NB4 (cell line): ENCODE measurements around the gene KRT6C.

ENCODE experiments used
- DNase-seq: peaks from one replicate; pipeline ENCODE4 v3.0.0; 2010; ENCODE audit warnings: low read depth
- H3K4me3 ChIP-seq: one replicate; pipeline ENCODE4 v1.5.1; 2011; ENCODE audit warnings: mild to moderate bottlenecking, low read depth, low read length, moderate library complexity
- MYC ChIP-seq: IDR thresholded peaks from 2 replicates; pipeline ENCODE4 v1.6.1; 2011; ENCODE audit warnings: low read depth, low read length
- POLR2A ChIP-seq: IDR thresholded peaks from 2 replicates; pipeline ENCODE4 v1.6.1; 2011; ENCODE audit warnings: mild to moderate bottlenecking; ENCODE audit not compliant: insufficient read length; ENCODE audit errors: extremely low read depth
- TF ChIP-seq, protein P1 (sequence below): IDR thresholded peaks from one replicate; pipeline ENCODE4 v1.5.1; 2012; ENCODE audit warnings: low read depth, low read length
- TF ChIP-seq, protein P2 (sequence below): IDR thresholded peaks from 2 replicates; pipeline ENCODE4 v1.6.1; 2011; ENCODE audit warnings: low read depth, low read length

Gene KRT6C

DNA sequence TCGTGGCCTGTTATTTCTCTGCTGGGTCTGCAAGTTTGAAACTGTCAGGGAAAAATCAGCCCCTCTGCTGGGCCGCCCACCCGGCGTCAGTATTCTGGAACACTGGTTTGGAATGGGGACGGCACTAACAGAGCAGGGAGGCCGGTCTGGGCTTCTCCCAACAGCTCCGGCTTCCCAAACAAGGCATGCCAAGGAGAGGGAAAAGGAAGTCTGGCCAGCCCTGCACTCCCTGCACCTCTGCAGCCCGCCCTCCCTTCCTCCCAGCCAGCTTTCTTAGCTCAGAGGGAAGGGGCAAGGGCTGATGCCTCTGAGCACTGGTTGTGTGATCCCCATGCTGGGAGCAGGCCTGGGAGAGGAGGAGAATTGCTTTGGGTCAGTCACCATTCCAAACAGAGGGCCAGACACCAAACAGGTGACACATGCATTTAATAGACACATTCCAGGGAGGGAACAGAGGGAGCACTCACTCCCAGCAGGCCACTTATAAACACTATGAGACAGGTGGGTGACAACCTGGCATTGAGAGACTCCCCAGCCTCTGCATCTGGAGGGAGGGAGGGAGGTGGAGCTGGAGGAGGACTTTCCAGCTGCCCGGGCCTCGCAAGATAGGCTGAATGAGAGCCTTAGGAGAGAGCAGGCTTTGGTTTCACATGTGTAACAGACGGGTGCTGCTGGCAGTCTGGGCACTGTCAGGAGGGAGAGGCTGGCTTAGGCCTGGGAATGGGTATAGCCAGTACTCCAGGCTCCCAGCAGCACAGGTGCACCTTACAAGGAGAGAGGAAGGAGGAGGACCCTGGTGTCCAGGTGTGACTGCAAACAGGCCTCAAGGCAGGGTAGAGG lies 49.7 kb downstream of the KRT6C start:
- TF ChIP-seq, protein P1, sequence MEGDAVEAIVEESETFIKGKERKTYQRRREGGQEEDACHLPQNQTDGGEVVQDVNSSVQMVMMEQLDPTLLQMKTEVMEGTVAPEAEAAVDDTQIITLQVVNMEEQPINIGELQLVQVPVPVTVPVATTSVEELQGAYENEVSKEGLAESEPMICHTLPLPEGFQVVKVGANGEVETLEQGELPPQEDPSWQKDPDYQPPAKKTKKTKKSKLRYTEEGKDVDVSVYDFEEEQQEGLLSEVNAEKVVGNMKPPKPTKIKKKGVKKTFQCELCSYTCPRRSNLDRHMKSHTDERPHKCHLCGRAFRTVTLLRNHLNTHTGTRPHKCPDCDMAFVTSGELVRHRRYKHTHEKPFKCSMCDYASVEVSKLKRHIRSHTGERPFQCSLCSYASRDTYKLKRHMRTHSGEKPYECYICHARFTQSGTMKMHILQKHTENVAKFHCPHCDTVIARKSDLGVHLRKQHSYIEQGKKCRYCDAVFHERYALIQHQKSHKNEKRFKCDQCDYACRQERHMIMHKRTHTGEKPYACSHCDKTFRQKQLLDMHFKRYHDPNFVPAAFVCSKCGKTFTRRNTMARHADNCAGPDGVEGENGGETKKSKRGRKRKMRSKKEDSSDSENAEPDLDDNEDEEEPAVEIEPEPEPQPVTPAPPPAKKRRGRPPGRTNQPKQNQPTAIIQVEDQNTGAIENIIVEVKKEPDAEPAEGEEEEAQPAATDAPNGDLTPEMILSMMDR, result no peak
- TF ChIP-seq POLR2A (no peak), MYC (no peak)
- TF ChIP-seq, protein P2, sequence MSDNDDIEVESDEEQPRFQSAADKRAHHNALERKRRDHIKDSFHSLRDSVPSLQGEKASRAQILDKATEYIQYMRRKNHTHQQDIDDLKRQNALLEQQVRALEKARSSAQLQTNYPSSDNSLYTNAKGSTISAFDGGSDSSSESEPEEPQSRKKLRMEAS, result no peak
- H3K4me3 ChIP-seq, result no peak overlapping the region
- DNase-seq, result no peak

DNA sequence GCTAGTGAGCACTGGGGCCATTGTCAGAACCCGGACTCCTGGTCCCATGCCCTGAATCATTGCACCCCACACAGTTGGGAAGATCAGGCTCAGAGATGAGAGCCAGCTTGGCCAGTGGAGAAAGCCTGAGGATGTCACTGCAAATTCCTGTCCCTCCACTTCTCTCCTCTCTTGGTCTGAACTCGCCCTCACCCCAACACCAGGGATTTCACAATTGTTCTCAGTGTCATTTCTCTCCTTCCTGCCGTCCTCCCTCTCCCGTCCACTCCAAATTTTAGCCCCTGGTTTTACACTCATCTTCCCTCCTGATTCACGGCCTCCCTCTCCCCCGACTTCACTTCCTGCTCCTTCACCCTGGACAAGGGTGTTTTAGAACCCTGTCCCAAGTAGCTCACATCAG lies 50.6 kb downstream of the KRT6C start:
- DNase-seq, result no peak
- H3K4me3 ChIP-seq, result no peak overlapping the region
- TF ChIP-seq, protein P1, result no peak
- TF ChIP-seq MYC (no peak), POLR2A (no peak)
- TF ChIP-seq, protein P2, result no peak

DNA sequence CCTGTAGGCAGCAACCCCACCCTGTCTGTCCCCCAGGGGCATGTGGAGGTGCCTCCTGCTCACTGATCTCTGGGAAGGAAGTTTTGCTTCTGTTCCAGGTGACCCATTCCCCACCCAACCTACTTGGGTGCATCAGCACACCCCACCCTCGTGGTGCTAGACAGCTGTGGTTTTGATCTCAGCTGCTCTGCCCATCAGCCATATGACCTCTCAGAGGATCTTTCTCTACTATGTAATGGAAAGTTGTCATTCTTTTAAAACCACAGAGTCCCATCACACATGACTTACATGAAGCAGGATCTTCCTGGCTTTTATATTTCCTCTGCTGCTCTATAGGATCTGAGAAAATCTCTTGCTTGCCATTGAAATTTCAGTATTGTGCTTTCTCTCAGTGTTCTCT lies 53.9 kb downstream of the KRT6C start:
- DNase-seq, result no peak
- TF ChIP-seq, protein P2, result no peak
- TF ChIP-seq, protein P1, result no peak
- TF ChIP-seq POLR2A (no peak), MYC (no peak)
- H3K4me3 ChIP-seq, result no peak overlapping the region

DNA sequence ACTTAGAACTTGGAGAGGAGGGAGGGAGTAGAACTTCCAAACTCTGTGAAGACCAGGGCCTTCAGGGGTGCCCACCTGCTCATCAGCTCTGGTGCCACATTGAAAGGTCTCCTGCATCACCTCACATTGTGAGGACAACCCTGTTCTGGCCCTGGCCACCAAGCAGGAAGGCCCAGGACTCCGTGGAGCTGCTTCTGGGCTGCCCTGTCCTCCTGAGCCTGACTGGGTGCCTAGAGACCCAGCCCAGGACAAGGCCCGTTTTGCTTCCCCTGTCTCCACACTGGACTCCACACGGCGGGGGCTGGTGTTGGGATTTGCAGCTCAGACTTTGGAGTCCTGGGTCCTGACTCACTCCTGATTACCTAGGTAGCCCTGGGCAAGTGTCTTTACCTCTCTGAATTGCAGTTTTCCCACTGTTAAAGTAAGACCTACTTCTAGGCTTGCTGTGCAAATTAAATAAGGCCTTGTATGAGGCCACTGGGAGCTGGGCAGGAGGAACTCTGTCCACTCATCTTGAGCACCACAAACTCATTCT lies 55.0 kb downstream of the KRT6C start:
- no peak overlapping the region for H3K4me3 ChIP-seq
- TF ChIP-seq, protein P2, result no peak
- no peak for TF ChIP-seq MYC
- TF ChIP-seq POLR2A, result no peak
- TF ChIP-seq, protein P1, result no peak
- DNase-seq, result no peak
